Spinal cord (tissue), 10 donors: ENCODE results near the gene GUF1. TPM values are rescaled to one million over a fixed set of nuclear protein-coding genes. Genes with fewer than 3 reads are reported as not detected.

ENCODE experiments used
- DNase-seq, 6 donors: peaks; one replicate each; pipeline versions ENCODE4 v3.0.0 to v3.0.0-alpha.2; 2013 to 2015; ENCODE audit warnings: low spot score in 6 of 6, low read depth in 4 of 6
- H3K27ac ChIP-seq: one replicate; pipeline ENCODE4 v1.5.1; 2013; ENCODE audit warnings: low read depth, low read length, control low read depth
- H3K27me3 ChIP-seq: one replicate; pipeline ENCODE4 v1.6.1; 2013; ENCODE audit warnings: low read length; ENCODE audit not compliant: control insufficient read depth, insufficient read depth
- H3K36me3 ChIP-seq: one replicate; pipeline ENCODE4 v1.6.1; 2013; ENCODE audit warnings: low read length; ENCODE audit not compliant: control insufficient read depth, insufficient read depth
- H3K4me1 ChIP-seq: one replicate; pipeline ENCODE4 v1.6.1; 2013; ENCODE audit warnings: low read length; ENCODE audit not compliant: control insufficient read depth, insufficient read depth
- H3K4me3 ChIP-seq: one replicate; pipeline ENCODE4 v1.5.1; 2013; ENCODE audit warnings: low read depth, low read length, control low read depth
- H3K9me3 ChIP-seq: one replicate; pipeline ENCODE4 v1.6.1; 2013; ENCODE audit warnings: low read length; ENCODE audit not compliant: control insufficient read depth, insufficient read depth
- WGBS: methylation state at CpG from one replicate; pipeline ENCODE4 v1.1.5; 2013; ENCODE audit warnings: missing lambda C conversion rate; ENCODE audit not compliant: insufficient coverage; 5-methylcytosine and 5-hydroxymethylcytosine counted together
- long read RNA-seq, 4 donors: transcript quantifications; one replicate each; lab custom pipeline, GENCODE V29; 2026
- polyA plus RNA-seq, 2 donors: library from polyadenylated mRNA; unstranded; fragments of 120-200 nt; gene quantifications; one replicate each; pipeline ENCODE4 v1.2.1, GENCODE V29; 2013; ENCODE audit not compliant: insufficient read length in 2 of 2
- total RNA-seq, 2 donors: library from RNA; depleted of rRNA in 1 of 2; stranded (reverse); fragments of 120-200 nt in 1 of 2; fragments of >200 nt in 1 of 2; gene quantifications; one replicate each; pipeline versions ENCODE4 v1.2.3 to v1.2.4, GENCODE V29; 2013 to 2014
- donor health status: healthy.

GUF1 gene
- total RNA-seq: 10 to 100 TPM; 21.9 to 33.2 TPM
- polyA plus RNA-seq: 10 to 100 TPM; 22.8 to 30.4 TPM
- long read RNA-seq, donor 1, full-length matches to known transcripts: 1 of 22 reads
- long read RNA-seq, donor 1, partial matches to known transcripts: 10 of 22 reads
- long read RNA-seq, donor 1, other reads (novel, unspliced or antisense): 11 of 22 reads
- long read RNA-seq, donor 2: 0 reads
- long read RNA-seq, donor 3, full-length matches to known transcripts: 2 of 2 reads
- long read RNA-seq, donor 3, partial matches to known transcripts: 0 of 2 reads
- long read RNA-seq, donor 3, other reads (novel, unspliced or antisense): 0 of 2 reads
- long read RNA-seq, donor 4, partial matches to known transcripts: 20 of 20 reads
- long read RNA-seq, donor 4, other reads (novel, unspliced or antisense): 0 of 20 reads

GRCh38 chr4:44678094-44679041 lies at the start of gene GUF1:
Gene GUF1, plus strand, starts transcription at chr4:44678420. Its CDS starts 203 bp downstream, at chr4:44678623.
- Histone ChIP-seq H3K9me3 (no peaks in the 10 kb centered on the region), H3K4me3 (peak within 1 kb of the TSS; percentile 96), H3K27me3 (no peaks in the 10 kb centered on the region), H3K27ac (peak within 1 kb of the TSS; percentile 88), H3K4me1 (peaks cover 3% of the 10 kb centered on the region), H3K36me3 (no peaks in the 10 kb centered on the region)
- peak; percentile 80 to 98 (median 91) for DNase-seq
- 0% methylated on average over 50 of the region's 57 CpGs for WGBS

GRCh38 chr4:44629280-44629866 lies 48.8 kb upstream of the GUF1 start:
- no peak overlapping the region for H3K27ac ChIP-seq
- 0% methylated on average over 2 of the region's 2 CpGs for WGBS
- H3K4me1 ChIP-seq: no peaks in the 10 kb centered on the region
- DNase-seq: peak; percentile 39 to 93 (median 63)
- no peaks in the 10 kb centered on the region for H3K9me3 ChIP-seq
- no peaks in the 10 kb centered on the region for H3K36me3 ChIP-seq
- no peaks in the 10 kb centered on the region for H3K27me3 ChIP-seq
- H3K4me3 ChIP-seq: no peak overlapping the region

- Histone ChIP-seq H3K4me3 (no peak overlapping the region), H3K27ac (no peak overlapping the region), H3K4me1 (no peaks in the 10 kb centered on the region), H3K9me3 (no peaks in the 10 kb centered on the region), H3K27me3 (no peaks in the 10 kb centered on the region), H3K36me3 (no peaks in the 10 kb centered on the region)
- no CpG with 5 or more reads among the region's 4 CpGs for WGBS
- DNase-seq: peak in 2 of 6 donors; percentile 17 to 74
Observed at GRCh38 chr4:44632089-44632488, 46.1 kb upstream of the GUF1 start.

- DNase-seq: no peak
- no peaks in the 10 kb centered on the region for H3K4me1 ChIP-seq
- H3K27ac ChIP-seq: no peak overlapping the region
- WGBS: 91% methylated on average over 4 of the region's 8 CpGs
- H3K4me3 ChIP-seq: no peak overlapping the region
- H3K27me3 ChIP-seq: no peaks in the 10 kb centered on the region
- H3K9me3 ChIP-seq: no peaks in the 10 kb centered on the region
- H3K36me3 ChIP-seq: no peaks in the 10 kb centered on the region
Observed at GRCh38 chr4:44632733-44633132, 45.5 kb upstream of the GUF1 start.

- Histone ChIP-seq H3K27ac (no peak overlapping the region), H3K36me3 (no peaks in the 10 kb centered on the region), H3K9me3 (no peaks in the 10 kb centered on the region), H3K27me3 (no peaks in the 10 kb centered on the region), H3K4me3 (no peak overlapping the region), H3K4me1 (no peaks in the 10 kb centered on the region)
- WGBS: 100% methylated on average over 1 of the region's 4 CpGs
- no peak for DNase-seq
Observed at GRCh38 chr4:44638091-44638490, 40.1 kb upstream of the GUF1 start.

- DNase-seq: no peak
- H3K9me3 ChIP-seq: peaks cover 2% of the 10 kb centered on the region
- no peak overlapping the region for H3K4me3 ChIP-seq
- no peaks in the 10 kb centered on the region for H3K36me3 ChIP-seq
- no peaks in the 10 kb centered on the region for H3K27me3 ChIP-seq
- no peaks in the 10 kb centered on the region for H3K4me1 ChIP-seq
- whole genome bisulfite sequencing: no CpG with 5 or more reads among the region's 1 CpG
- H3K27ac ChIP-seq: no peak overlapping the region
Observed at GRCh38 chr4:44646151-44646550, 32.1 kb upstream of the GUF1 start.

- no peaks in the 10 kb centered on the region for H3K36me3 ChIP-seq
- H3K9me3 ChIP-seq: no peaks in the 10 kb centered on the region
- H3K4me3 ChIP-seq: no peak within 1 kb of the TSS
- WGBS: no CpG with 5 or more reads among the region's 1 CpG
- H3K27me3 ChIP-seq: no peaks in the 10 kb centered on the region
- H3K27ac ChIP-seq: no peak within 1 kb of the TSS
- DNase-seq: peak in 1 of 6 donors; percentile 39
- H3K4me1 ChIP-seq: no peaks in the 10 kb centered on the region
Observed at GRCh38 chr4:44651425-44651824, 26.8 kb upstream of the GUF1 start, which contains the start of gene YIPF7. Gene YIPF7, minus strand, starts transcription at chr4:44651625. Its CDS starts 1,525 bp downstream, at chr4:44650100.

- H3K36me3 ChIP-seq: no peaks in the 10 kb centered on the region
- H3K4me3 ChIP-seq: no peak overlapping the region
- no peaks in the 10 kb centered on the region for H3K4me1 ChIP-seq
- WGBS: no CpG with 5 or more reads among the region's 1 CpG
- H3K27me3 ChIP-seq: no peaks in the 10 kb centered on the region
- H3K27ac ChIP-seq: no peak overlapping the region
- no peak for DNase-seq
- no peaks in the 10 kb centered on the region for H3K9me3 ChIP-seq
Observed at GRCh38 chr4:44652002-44652401, 26.2 kb upstream of the GUF1 start.

GRCh38 chr4:44660396-44660795 lies 17.8 kb upstream of the GUF1 start:
- WGBS: 68% methylated on average over 2 of the region's 3 CpGs
- no peak for DNase-seq

More at GRCh38 chr4:44660396-44660795, 17.8 kb upstream of the GUF1 start:
- no peaks in the 10 kb centered on the region for H3K4me1 ChIP-seq
- H3K27me3 ChIP-seq: no peaks in the 10 kb centered on the region
- H3K4me3 ChIP-seq: no peak overlapping the region
- H3K36me3 ChIP-seq: peaks cover 3% of the 10 kb centered on the region
- no peak overlapping the region for H3K27ac ChIP-seq
- no peaks in the 10 kb centered on the region for H3K9me3 ChIP-seq
